Activated CD8-positive, alpha-beta T cell treated with anti-CD3 and anti-CD28 coated beads for 36 hours (primary cell): Measurements from ENCODE around the gene GPATCH1. TPM values are rescaled to one million over a fixed set of nuclear protein-coding genes. Genes with fewer than 3 reads are reported as not detected.

Source experiments
- ATAC-seq: fragments of 200-7000 bp; cut with Tn5 transposase; one replicate; pipeline ENCODE4 v1.10.0; 2021; ENCODE audit warnings: mild to moderate bottlenecking, moderate library complexity
- CTCF ChIA-PET: fragments of 350-600 bp; sonication (Branson Sonifier 250); formaldehyde crosslinking; loops from one replicate; lab custom pipeline; 2021; ENCODE audit warnings: antibody characterized with exemption; lab: Charles Lee
- POLR2A ChIA-PET: fragments of 350-600 bp; sonication (Branson Sonifier 250); formaldehyde crosslinking; loops from one replicate; lab custom pipeline; 2021; ENCODE audit warnings: antibody characterized with exemption; lab: Charles Lee
- DNase-seq: peaks from one replicate; pipeline ENCODE4 v3.0.0-alpha.2; 2020
- H3K27ac Mint-ChIP-seq: one replicate; pipeline ENCODE4 v1.8.0; 2021; ENCODE audit warnings: mild to moderate bottlenecking, mixed read lengths
- H3K27me3 Mint-ChIP-seq: one replicate; pipeline ENCODE4 v1.8.0; 2021; ENCODE audit warnings: mixed read lengths
- H3K36me3 Mint-ChIP-seq: one replicate; pipeline ENCODE4 v1.8.0; 2021; ENCODE audit warnings: low read depth, mixed read lengths
- H3K4me1 Mint-ChIP-seq: one replicate; pipeline ENCODE4 v1.8.0; 2021; ENCODE audit warnings: low read depth, mixed read lengths
- H3K4me3 Mint-ChIP-seq: one replicate; pipeline ENCODE4 v1.8.0; 2021; ENCODE audit warnings: mild to moderate bottlenecking, moderate library complexity, mixed read lengths
- H3K9me3 Mint-ChIP-seq: one replicate; pipeline ENCODE4 v1.8.0; 2021; ENCODE audit warnings: mixed read lengths
- intact Hi-C: fragments of 100-400 bp; cut with micrococcal nuclease; formaldehyde crosslinking; loops from one replicate; pipeline ENCODE4 v1.10.0; 2022
- total RNA-seq, 2 experiments: library from RNA; stranded (reverse); gene quantifications; one replicate each; pipeline ENCODE4 v1.2.3, GENCODE V29; 2021
- TF ChIP-seq, protein P1 (sequence below): fragments of 200-600 bp; IDR thresholded peaks from one replicate; pipeline ENCODE4 v1.8.0; 2022; ENCODE audit warnings: antibody characterized with exemption, mild to moderate bottlenecking

The GPATCH1 gene
- total RNA-seq, 2 experiments from 2014 or later = 8.7 to 9.6 TPM

DNA sequence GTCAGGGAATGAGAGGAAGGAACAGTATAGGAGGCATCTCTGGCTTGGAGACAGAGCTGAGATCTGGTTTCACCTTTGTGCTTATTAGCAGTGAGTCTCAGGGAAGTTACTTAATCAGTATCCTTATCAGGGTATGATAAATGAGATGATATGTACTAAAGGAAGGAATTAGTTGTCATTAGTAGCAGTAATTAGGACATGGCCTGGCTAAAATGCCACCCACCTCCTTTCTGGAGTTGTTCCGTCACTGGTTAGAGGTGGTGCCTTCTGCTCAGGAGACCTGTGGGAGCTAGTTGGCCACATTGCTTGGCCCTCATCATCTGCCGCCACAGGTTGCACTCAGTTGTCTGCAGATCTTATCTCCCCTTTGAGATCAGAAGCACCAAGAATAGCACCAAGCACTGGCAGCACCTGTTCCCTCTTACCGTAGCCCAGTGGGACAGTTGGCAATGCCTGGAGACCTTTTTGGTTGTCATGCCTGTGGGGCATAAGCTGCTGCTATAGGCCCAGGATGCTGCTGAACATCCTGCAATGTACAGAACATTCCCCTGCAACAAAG lies 4.7 kb downstream of the GPATCH1 start:
- no peak overlapping the region for H3K27ac Mint-ChIP-seq
- intact Hi-C loops = no loop called here
- ATAC-seq = no peak

DNA sequence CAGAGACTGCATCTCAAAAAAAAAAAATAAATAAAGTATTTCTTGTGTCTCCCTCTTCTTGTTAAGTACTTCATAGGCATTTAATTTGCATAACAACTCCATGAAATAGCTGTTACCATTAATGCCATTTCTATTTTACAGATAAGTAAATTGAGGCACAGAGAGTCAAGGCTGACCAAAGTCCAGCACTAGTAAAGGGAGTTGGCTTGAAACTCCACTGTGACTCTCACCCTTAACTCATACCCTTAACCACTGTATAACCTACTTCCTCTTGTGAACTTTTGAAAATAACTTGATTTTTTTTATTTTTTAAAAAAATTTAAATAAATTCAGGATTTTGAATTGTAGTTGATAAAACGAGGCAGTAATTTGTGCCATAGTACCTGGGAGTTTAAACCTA lies 6.0 kb downstream of the GPATCH1 start:
- ChIA-PET CTCF (no interaction called here), POLR2A (interaction anchor here (0.6 to 1.1 kb wide), 2 partner anchors 75 to 387 kb away, joined by 4 read pairs; no protein-coding TSS in a partner anchor)
- ATAC-seq (no peak), DNase-seq (no peak)
- H3K27ac Mint-ChIP-seq = no peak overlapping the region
- intact Hi-C loops = no loop called here
- H3K4me1 Mint-ChIP-seq = peaks cover 5% of the 10 kb centered on the region
- H3K9me3 Mint-ChIP-seq = no peaks in the 10 kb centered on the region
- H3K36me3 Mint-ChIP-seq = peaks cover 18% of the 10 kb centered on the region
- TF ChIP-seq, protein P1, sequence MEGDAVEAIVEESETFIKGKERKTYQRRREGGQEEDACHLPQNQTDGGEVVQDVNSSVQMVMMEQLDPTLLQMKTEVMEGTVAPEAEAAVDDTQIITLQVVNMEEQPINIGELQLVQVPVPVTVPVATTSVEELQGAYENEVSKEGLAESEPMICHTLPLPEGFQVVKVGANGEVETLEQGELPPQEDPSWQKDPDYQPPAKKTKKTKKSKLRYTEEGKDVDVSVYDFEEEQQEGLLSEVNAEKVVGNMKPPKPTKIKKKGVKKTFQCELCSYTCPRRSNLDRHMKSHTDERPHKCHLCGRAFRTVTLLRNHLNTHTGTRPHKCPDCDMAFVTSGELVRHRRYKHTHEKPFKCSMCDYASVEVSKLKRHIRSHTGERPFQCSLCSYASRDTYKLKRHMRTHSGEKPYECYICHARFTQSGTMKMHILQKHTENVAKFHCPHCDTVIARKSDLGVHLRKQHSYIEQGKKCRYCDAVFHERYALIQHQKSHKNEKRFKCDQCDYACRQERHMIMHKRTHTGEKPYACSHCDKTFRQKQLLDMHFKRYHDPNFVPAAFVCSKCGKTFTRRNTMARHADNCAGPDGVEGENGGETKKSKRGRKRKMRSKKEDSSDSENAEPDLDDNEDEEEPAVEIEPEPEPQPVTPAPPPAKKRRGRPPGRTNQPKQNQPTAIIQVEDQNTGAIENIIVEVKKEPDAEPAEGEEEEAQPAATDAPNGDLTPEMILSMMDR = no peak
- no peaks in the 10 kb centered on the region for H3K27me3 Mint-ChIP-seq
- H3K4me3 Mint-ChIP-seq = no peak overlapping the region

More for the DNA sequence above, 4.7 kb downstream of the GPATCH1 start:
- H3K27me3 Mint-ChIP-seq = no peaks in the 10 kb centered on the region
- ChIA-PET POLR2A (interaction anchor here (1.1 kb wide), 1 partner anchor 77 kb away, joined by 4 read pairs; no protein-coding TSS in a partner anchor), CTCF (no interaction called here)
- TF ChIP-seq, protein P1 = no peak
- no peak for DNase-seq
- no peaks in the 10 kb centered on the region for H3K9me3 Mint-ChIP-seq
- peaks cover 14% of the 10 kb centered on the region for H3K4me1 Mint-ChIP-seq
- H3K4me3 Mint-ChIP-seq = no peak overlapping the region
- H3K36me3 Mint-ChIP-seq = peaks cover 13% of the 10 kb centered on the region

DNA sequence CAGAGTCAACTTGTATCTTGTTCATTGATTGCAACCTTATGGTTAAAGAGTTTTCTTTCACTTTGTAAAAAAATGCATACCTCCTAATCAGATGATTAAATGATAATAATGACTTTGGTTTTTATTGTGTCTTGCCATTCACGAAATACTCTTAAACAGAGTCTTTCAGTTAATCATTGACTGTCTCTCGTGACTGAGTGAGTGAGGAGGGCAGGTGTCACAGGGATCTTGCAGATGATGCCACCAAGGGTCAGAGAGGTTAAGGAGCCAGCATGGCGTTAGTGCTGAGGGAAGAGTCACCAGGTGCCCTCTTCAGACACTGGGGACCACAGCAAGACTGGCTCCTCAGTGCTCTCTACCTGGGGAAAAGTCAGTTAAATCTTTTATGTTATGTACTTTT lies 8.0 kb downstream of the GPATCH1 start:
- Mint-ChIP-seq H3K9me3 (no peaks in the 10 kb centered on the region), H3K27ac (no peak overlapping the region), H3K4me3 (no peak overlapping the region), H3K27me3 (no peaks in the 10 kb centered on the region), H3K4me1 (no peaks in the 10 kb centered on the region), H3K36me3 (peaks cover 20% of the 10 kb centered on the region)
- TF ChIP-seq, protein P1 = no peak
- intact Hi-C loops = no loop called here
- ATAC-seq = no peak
- no peak for DNase-seq
- CTCF ChIA-PET = no interaction called here
- POLR2A ChIA-PET = interaction anchor here (1.3 kb wide), 1 partner anchor 8 kb away, joined by 3 read pairs; the partner anchor contains the start of gene GPATCH1

DNA sequence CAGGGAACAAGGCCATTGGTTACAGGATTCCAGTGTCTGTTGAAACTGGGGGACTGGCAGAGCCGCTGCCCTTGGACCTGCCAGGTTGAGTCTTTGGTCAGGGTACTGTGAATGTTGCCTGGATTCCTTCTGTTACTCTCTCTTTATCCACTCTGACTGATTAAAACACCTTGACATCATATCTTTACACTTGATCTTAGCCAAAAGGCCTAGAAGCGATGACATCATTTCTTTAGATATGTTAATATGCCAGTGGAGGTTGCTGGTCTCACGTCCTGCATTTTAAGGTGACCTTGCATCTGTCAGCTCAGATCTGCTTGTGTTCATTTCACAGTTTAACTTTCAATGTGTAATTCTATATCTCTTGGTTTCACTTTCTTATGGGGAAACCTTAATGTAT lies 9.2 kb downstream of the GPATCH1 start:
- DNase-seq (no peak), ATAC-seq (no peak)
- Mint-ChIP-seq H3K36me3 (peaks cover 25% of the 10 kb centered on the region), H3K9me3 (no peaks in the 10 kb centered on the region), H3K4me1 (no peaks in the 10 kb centered on the region), H3K27ac (no peak overlapping the region), H3K27me3 (no peaks in the 10 kb centered on the region), H3K4me3 (no peak overlapping the region)
- TF ChIP-seq, protein P1 = no peak
- intact Hi-C loops = no loop called here
- ChIA-PET POLR2A (interaction anchor here (1.3 kb wide), 1 partner anchor 9 kb away, joined by 3 read pairs; the partner anchor contains the start of gene GPATCH1), CTCF (interaction anchor here (2.1 kb wide), 1 partner anchor 114 kb away, joined by 7 read pairs; no protein-coding TSS in a partner anchor)

DNA sequence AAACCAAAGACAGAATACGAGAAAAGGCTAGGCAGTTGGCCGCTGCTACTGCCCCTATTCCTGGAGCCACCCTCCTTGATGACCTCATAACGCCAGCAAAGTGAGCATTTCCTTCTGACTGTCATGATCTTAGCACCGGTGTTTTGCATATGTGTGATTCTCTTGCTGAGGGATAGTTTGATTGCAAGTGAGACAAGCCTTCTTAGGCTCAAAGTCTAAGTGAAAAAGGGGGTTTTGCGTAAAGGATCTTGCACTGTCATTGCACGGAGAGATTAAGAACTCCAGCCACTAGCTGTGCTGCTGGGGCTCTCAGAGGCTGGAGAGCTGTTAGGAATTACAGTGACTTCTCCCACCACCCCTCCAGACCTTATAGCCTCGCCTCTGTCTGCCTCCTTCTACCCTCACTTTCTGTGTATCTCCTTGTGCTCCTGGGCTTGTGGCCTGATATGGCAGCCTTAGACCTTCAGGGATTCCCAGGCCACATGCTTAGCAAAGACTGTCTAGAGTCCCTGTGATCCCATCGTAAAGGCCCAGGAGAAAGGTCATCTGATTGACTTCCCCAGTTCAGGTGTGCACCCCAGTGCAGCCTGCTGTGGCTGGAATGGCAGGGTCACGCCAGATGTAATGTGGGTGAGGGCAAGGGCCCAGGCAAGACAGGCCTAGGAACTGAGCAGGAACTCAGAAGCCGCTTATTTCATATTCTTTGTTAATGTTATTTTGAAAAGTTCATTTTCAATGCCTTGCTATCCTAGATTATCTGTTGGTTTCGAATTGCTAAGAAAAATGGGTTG lies 12.6 kb downstream of the GPATCH1 start:
- ChIA-PET CTCF (no interaction called here), POLR2A (no interaction called here)
- H3K4me3 Mint-ChIP-seq = no peak overlapping the region
- TF ChIP-seq, protein P1 = no peak
- no peak for ATAC-seq
- no peaks in the 10 kb centered on the region for H3K9me3 Mint-ChIP-seq
- no peaks in the 10 kb centered on the region for H3K27me3 Mint-ChIP-seq
- H3K27ac Mint-ChIP-seq = no peak overlapping the region
- no peaks in the 10 kb centered on the region for H3K4me1 Mint-ChIP-seq
- no peak for DNase-seq
- peaks cover 43% of the 10 kb centered on the region for H3K36me3 Mint-ChIP-seq
- intact Hi-C loops = no loop called here
